Memory B cell (primary cell): ENCODE results near the gene HS3ST5.
"Not testable (repeated sequence)": the region's sequence is repeated elsewhere in the genome, so short reads cannot be mapped to it uniquely, and the experiment has no call there.

Source experiments
- ATAC-seq: fragments of 150-1000 bp; cut with Tn5 transposase; 2 replicates; pipeline ENCODE4 v1.10.0; 2021; ENCODE audit warnings: low read depth, mild to moderate bottlenecking, moderate library complexity
- DNase-seq, 2 donors: peaks; one replicate each; pipeline ENCODE4 v3.0.0; 2022; ENCODE audit warnings: low spot score in 2 of 2
- H3K27ac Mint-ChIP-seq: one replicate; pipeline ENCODE4 v1.8.0; 2022; ENCODE audit warnings: mild to moderate bottlenecking, moderate library complexity, mixed read lengths
- H3K27me3 Mint-ChIP-seq: one replicate; pipeline ENCODE4 v1.8.0; 2022; ENCODE audit warnings: mixed read lengths
- H3K36me3 Mint-ChIP-seq: one replicate; pipeline ENCODE4 v1.8.0; 2022; ENCODE audit warnings: mild to moderate bottlenecking, mixed read lengths
- H3K4me1 Mint-ChIP-seq: one replicate; pipeline ENCODE4 v1.8.0; 2022; ENCODE audit warnings: mixed read lengths
- H3K4me3 Mint-ChIP-seq: one replicate; pipeline ENCODE4 v1.8.0; 2022; ENCODE audit warnings: mild to moderate bottlenecking, moderate library complexity, mixed read lengths
- H3K9me3 Mint-ChIP-seq: one replicate; pipeline ENCODE4 v1.8.0; 2022; ENCODE audit warnings: mixed read lengths

Gene HS3ST5

DNA sequence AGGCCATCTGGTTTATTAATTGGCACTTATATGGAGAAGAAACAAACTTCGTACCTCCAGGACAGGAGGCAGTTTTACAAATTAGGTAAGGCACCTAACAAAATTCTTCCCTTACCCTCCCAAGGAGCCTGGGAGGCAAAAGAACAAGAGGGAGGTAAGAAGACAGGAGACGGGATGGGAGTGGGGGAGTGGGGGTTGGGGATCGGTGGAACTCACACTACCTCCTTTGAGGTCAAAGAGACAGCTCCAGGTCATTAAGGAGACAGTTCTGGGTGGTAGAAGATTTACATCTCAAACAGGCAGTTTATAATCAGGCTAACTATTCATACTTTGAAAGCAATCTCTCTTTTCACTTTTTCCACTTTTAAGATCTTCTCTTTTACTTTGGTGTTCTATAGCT lies 259.6 kb downstream of the HS3ST5 start:
- H3K4me1 Mint-ChIP-seq = no peaks in the 10 kb centered on the region

DNA sequence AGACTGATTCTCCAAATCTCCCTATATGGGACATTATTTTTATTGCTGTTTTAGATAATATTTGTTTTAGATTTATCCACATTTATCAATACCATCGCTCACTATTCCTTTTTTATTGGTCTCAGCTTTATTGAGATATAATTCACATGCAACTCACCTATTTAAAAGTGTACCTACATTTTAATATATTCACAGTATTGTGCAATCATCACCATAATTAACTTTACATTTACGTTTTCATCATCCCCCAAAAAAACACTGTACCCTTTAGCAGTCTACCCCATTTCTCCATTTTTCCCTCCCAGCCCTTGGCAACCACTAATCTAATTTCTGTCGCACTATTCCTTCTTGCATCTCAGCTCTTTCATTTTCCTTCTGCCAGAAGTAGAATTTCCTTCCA lies 261.1 kb downstream of the HS3ST5 start:
- H3K36me3 Mint-ChIP-seq = no peaks in the 10 kb centered on the region
- H3K4me1 Mint-ChIP-seq = no peaks in the 10 kb centered on the region
- peaks cover 1% of the 10 kb centered on the region for H3K9me3 Mint-ChIP-seq
- H3K4me3 Mint-ChIP-seq = no peak overlapping the region
- DNase-seq = no peak
- H3K27me3 Mint-ChIP-seq = peaks cover 4% of the 10 kb centered on the region
- ATAC-seq = no peak
- H3K27ac Mint-ChIP-seq = no peak overlapping the region

More for the DNA sequence above, 259.6 kb downstream of the HS3ST5 start:
- no peak overlapping the region for H3K4me3 Mint-ChIP-seq
- H3K9me3 Mint-ChIP-seq = peaks cover 1% of the 10 kb centered on the region
- H3K27ac Mint-ChIP-seq = no peak overlapping the region
- no peaks in the 10 kb centered on the region for H3K36me3 Mint-ChIP-seq
- peaks cover 4% of the 10 kb centered on the region for H3K27me3 Mint-ChIP-seq
- no peak for ATAC-seq
- DNase-seq = no peak

DNA sequence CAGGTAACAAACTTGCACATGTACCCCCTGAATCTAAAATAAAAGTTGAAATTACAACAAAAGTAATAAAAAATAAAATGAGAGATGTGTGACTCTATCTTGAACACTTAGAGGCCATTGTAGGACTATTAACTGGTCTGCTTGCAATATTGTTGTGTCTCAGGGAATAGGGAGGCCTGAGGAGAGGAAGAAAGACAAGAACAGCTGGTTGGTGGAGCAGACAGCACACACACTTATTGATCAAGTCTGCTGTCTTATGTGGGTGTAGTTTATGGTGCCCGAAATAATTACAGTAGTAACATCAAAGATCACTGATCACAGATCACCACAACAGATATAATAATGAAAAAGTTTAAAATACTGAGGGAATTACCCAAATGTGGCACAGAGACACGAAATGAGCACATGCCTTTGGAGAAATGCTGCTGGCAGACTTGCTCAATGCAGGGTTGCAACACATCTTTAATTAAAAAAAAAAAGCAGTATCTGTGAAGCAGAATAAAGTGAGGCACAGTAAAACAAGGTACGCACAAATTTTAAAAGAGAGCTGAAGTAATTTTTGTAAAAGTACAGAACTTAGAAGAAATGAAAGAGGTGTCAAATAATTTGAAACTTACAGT lies 261.8 kb downstream of the HS3ST5 start:
- Mint-ChIP-seq H3K27me3 (peaks cover 4% of the 10 kb centered on the region), H3K9me3 (peaks cover 1% of the 10 kb centered on the region), H3K36me3 (no peaks in the 10 kb centered on the region), H3K27ac (no peak overlapping the region), H3K4me1 (no peaks in the 10 kb centered on the region), H3K4me3 (no peak overlapping the region)
- DNase-seq = no peak
- ATAC-seq = no peak

DNA sequence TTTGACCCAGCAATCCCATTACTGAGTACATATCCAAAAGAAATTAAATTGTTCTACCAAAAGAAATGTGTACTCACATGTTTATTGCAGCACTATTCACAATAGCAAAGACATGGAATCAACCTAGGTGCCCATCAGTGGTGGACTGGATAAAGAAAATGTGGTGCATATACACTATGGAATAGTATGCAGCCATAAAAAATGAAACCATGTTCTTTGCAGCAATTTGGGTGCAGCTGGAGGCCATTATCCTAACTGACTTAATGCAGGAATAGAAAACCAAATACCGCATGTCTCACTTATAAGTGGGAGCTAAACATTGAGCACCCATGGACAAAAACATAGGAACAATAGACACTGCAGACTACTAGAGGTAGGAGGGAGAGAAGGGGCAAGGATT lies 262.4 kb downstream of the HS3ST5 start:
- H3K9me3 Mint-ChIP-seq, H3K36me3 Mint-ChIP-seq, H3K27me3 Mint-ChIP-seq, DNase-seq, ATAC-seq, H3K4me3 Mint-ChIP-seq, H3K27ac Mint-ChIP-seq, H3K4me1 Mint-ChIP-seq: not testable (repeated sequence)

DNA sequence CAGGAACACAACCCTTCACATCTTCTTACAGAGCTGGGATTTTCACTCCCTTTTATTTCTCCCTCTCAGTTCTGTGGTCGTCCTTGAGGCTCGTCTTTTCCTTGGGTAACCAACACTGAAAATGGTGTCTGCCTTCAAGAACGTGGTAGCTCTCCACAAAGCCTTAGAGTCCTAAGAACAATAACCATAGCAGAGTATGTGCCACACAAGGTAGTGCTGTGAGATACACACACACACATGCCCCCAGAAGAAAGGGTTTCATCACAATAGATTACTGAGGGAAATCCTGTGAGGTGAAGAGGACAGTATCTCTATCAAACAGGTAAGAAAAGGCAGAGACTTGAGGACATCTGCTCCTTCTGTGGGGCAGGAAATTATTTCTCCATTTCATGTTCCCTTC lies 267.0 kb downstream of the HS3ST5 start:
- Mint-ChIP-seq H3K36me3 (no peaks in the 10 kb centered on the region), H3K4me3 (no peak overlapping the region), H3K27me3 (peaks cover 3% of the 10 kb centered on the region), H3K27ac (no peak overlapping the region), H3K4me1 (no peaks in the 10 kb centered on the region), H3K9me3 (peaks cover 1% of the 10 kb centered on the region)
- ATAC-seq (no peak), DNase-seq (no peak)

DNA sequence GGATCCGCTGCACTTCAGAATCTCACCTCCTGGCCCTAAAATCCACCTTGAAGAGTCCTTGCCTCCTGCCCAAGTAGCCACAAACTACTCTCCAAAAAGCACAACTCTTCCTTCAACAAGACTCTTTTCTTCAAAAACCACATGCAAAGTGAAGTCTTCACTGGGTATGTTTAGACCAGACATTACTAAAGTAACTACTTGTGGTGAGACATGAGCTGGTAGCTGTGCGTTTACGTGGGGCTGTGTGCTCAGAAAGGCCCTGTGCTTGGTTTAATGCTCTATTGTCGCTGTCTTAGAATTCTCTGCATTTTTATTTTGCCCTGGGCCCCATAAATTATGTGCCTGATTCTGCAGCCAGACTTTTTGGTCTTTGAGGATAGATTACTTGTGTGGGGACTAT lies 267.5 kb downstream of the HS3ST5 start:
- peaks cover 1% of the 10 kb centered on the region for H3K27me3 Mint-ChIP-seq
- no peaks in the 10 kb centered on the region for H3K36me3 Mint-ChIP-seq
- no peaks in the 10 kb centered on the region for H3K9me3 Mint-ChIP-seq
- H3K4me1 Mint-ChIP-seq = no peaks in the 10 kb centered on the region
- DNase-seq = no peak
- ATAC-seq = no peak
- H3K4me3 Mint-ChIP-seq = no peak overlapping the region
- H3K27ac Mint-ChIP-seq = no peak overlapping the region

DNA sequence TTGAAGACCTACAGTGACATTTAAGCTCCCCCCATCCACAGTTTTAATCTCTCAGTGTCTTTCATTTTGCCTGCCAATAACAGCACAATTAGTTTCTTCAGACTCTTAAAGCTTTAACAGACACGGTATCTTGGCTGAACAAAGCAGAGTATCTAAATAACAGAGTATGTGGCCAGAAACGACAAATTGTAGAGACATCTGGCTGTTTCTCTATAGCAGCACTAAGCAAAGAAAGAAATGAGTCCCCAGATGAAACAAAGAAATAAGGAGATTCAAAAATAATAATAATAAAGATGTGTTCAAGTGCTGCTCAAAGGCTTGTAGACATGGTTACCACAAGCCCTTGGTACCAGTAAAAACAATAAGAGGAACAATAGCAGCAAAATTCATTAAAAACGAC lies 274.1 kb downstream of the HS3ST5 start:
- ATAC-seq = no peak
- no peaks in the 10 kb centered on the region for H3K36me3 Mint-ChIP-seq
- H3K27me3 Mint-ChIP-seq = peaks cover 9% of the 10 kb centered on the region
- no peak overlapping the region for H3K4me3 Mint-ChIP-seq
- no peak for DNase-seq
- H3K9me3 Mint-ChIP-seq = no peaks in the 10 kb centered on the region
- H3K4me1 Mint-ChIP-seq = peaks cover 3% of the 10 kb centered on the region
- H3K27ac Mint-ChIP-seq = no peak overlapping the region

DNA sequence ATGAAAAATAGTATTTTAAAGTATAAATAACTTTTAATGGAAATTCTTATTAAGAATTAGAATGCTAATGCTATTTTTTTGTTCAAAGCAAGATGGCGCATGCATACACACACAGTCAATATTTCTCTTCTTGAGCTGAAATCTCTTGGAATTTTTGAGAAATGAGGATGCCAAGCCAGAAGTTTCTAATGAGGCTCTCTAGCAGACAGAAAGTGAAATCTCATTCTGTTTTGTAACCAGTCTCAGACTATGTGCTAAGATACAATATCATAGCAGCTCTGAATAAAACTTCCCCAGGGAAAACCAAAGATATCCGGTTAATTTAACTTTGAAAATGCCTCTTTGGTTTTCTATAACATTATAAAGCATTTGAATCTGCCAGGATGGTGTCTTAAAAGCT lies 274.7 kb downstream of the HS3ST5 start:
- no peak for DNase-seq
- H3K4me3 Mint-ChIP-seq = no peak overlapping the region

DNA sequence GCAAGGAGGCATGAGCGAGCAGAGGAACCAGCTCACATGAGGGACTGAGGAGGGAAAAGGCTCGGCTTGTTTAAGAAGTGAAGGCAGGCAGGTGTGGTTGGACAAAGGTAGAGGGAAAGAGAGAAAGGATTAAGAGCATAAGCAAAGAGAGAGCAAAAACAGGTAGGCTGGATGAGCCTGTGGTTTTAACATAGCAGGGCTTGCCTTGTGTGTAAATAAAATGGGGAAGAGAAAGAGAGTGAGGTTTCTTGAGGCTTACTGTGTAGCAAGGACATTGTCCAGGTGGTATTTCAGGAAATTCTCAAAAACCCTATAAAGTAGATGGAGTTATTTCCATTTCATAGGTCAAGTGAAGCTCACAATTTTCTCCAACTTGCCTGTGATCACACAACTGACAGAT lies 278.0 kb downstream of the HS3ST5 start:
- Mint-ChIP-seq H3K4me1 (peaks cover 3% of the 10 kb centered on the region), H3K9me3 (no peaks in the 10 kb centered on the region), H3K4me3 (no peak overlapping the region), H3K36me3 (no peaks in the 10 kb centered on the region), H3K27me3 (peaks cover 8% of the 10 kb centered on the region), H3K27ac (no peak overlapping the region)
- DNase-seq = no peak
- no peak for ATAC-seq

More for the DNA sequence above, 274.7 kb downstream of the HS3ST5 start:
- Mint-ChIP-seq H3K4me1 (peaks cover 3% of the 10 kb centered on the region), H3K36me3 (no peaks in the 10 kb centered on the region), H3K27ac (no peak overlapping the region), H3K9me3 (no peaks in the 10 kb centered on the region), H3K27me3 (peaks cover 9% of the 10 kb centered on the region)
- ATAC-seq = no peak

DNA sequence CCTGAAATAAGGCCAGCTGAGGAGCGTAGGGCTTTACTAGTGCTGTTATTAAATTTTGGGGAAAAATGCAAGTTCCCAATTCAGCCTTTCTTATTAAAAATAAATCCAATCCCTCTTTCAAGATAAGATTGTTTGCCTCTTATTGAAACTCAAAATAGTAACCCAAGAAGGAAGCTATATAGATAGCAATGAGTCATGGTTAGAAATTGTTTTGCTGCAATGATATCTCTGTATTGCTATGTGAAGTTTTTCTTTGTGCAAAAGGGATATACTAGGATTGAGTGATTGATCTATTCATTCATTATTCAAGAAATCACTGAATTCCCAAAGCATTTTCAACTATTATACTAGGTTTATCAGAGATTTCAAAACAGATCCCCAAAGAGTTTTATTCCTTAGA lies 278.9 kb downstream of the HS3ST5 start:
- no peak overlapping the region for H3K4me3 Mint-ChIP-seq
- H3K4me1 Mint-ChIP-seq = peaks cover 3% of the 10 kb centered on the region
- no peak for DNase-seq
- ATAC-seq = no peak
- no peaks in the 10 kb centered on the region for H3K36me3 Mint-ChIP-seq
- no peak overlapping the region for H3K27ac Mint-ChIP-seq
- no peaks in the 10 kb centered on the region for H3K9me3 Mint-ChIP-seq
- H3K27me3 Mint-ChIP-seq = peaks cover 8% of the 10 kb centered on the region

DNA sequence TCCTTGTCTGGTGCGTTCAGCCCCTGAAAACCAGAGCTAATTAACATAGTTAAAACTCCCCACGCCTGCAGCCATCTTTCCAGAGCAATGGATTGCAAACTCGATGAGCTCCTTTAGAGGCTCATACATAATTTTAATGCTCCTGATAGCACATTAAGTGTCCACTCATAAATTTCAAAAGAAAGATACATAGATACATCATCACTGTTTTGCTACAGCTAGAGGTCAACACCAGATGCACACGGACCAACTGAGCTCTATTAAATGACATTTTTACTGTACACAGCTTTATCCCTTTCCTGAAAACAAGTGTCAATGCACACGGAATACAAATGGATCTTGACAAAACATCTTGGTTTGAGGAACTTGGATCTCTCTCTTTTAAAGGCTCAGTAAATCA lies 280.6 kb downstream of the HS3ST5 start:
- H3K27ac Mint-ChIP-seq = no peak overlapping the region
- H3K36me3 Mint-ChIP-seq = no peaks in the 10 kb centered on the region

DNA sequence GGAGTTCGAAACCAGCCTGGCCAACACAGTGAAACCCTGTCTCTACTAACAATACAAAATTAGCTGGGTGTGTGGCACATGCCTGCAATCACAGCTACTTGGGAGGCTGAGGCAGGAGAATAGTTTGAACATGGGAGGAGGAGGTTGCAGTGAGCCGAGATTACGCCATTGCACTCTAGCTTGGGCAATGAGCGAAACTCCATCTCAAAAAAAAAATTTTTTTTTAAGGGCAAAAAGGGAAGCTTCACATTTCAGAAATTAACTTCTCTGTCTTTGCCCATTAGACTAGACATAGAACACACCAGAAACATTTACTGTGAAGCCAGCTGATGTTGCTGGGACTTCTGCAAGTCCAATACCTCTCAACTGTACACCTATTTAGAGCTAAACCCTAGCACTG lies 281.1 kb downstream of the HS3ST5 start:
- ATAC-seq = no peak
- no peak for DNase-seq
- no peak overlapping the region for H3K27ac Mint-ChIP-seq
- H3K4me3 Mint-ChIP-seq = no peak overlapping the region
- no peaks in the 10 kb centered on the region for H3K9me3 Mint-ChIP-seq
- H3K27me3 Mint-ChIP-seq = peaks cover 5% of the 10 kb centered on the region
- peaks cover 3% of the 10 kb centered on the region for H3K4me1 Mint-ChIP-seq
- H3K36me3 Mint-ChIP-seq = no peaks in the 10 kb centered on the region

More for the DNA sequence above, 280.6 kb downstream of the HS3ST5 start:
- Mint-ChIP-seq H3K27me3 (peaks cover 8% of the 10 kb centered on the region), H3K9me3 (no peaks in the 10 kb centered on the region), H3K4me3 (no peak overlapping the region), H3K4me1 (peaks cover 3% of the 10 kb centered on the region)
- DNase-seq (no peak), ATAC-seq (no peak)

DNA sequence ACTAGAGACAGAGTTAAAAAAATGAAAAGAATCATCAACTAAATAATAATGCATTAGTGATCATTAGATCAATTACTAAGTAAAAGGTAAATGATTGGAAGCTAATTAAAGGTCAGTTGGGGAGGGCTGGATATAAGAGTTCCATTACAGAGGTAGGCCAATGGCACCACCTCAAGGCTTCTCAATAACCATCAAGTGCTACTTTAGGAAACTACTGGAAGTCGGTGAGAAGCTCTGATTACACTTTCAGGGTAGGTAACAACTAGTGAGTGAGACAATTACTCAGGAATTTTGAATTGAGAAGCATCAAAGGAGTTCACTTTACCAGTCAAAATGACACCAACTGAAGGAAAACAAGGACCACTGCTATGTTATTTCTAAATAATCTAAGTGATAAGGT lies 281.7 kb downstream of the HS3ST5 start:
- H3K4me1 Mint-ChIP-seq = peaks cover 3% of the 10 kb centered on the region
- H3K36me3 Mint-ChIP-seq = no peaks in the 10 kb centered on the region
- H3K4me3 Mint-ChIP-seq = no peak overlapping the region
- DNase-seq = no peak
- H3K27me3 Mint-ChIP-seq = peaks cover 3% of the 10 kb centered on the region
- ATAC-seq = no peak
- H3K27ac Mint-ChIP-seq = no peak overlapping the region
- no peaks in the 10 kb centered on the region for H3K9me3 Mint-ChIP-seq

DNA sequence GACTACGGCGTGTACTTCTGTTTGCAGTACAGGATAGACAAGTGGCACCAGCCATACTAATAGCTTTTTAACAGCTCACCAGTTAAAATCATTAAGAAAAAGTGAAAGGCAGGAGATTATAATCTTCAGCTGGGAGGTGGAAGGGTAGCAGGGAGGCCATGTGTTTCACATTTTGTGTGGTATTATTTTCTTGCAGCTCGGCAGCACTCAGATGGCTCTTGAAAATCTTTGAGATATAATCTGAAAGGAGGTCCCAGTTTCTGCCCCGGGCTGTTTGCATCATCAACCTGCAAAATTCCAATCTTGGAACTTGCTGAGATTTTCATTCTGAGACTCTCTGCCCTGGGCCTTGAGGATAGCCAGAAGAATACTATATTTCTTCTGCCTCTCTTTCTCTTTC lies 284.4 kb downstream of the HS3ST5 start:
- Mint-ChIP-seq H3K27me3 (no peaks in the 10 kb centered on the region), H3K4me3 (no peak overlapping the region), H3K4me1 (no peaks in the 10 kb centered on the region), H3K9me3 (no peaks in the 10 kb centered on the region), H3K36me3 (no peaks in the 10 kb centered on the region), H3K27ac (no peak overlapping the region)
- ATAC-seq (no peak), DNase-seq (no peak)

DNA sequence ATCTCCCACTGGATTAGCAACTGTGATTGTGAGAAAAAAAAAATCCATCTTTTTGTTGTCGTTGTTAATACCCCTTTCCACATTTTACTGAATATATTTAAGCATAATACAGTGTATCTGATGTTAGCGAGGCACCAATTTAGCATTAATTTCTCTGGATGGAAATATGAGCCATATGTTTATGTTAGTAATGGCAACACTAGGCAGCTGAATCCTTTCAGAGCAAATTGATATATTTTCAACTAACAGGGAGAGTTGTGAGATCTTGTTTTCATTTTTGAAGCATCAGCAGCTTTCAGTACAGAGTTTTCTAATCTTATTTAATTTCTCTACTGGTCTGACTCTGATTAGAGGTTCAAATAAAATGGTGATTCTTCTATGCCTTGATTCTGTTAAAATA lies 287.1 kb downstream of the HS3ST5 start:
- no peak overlapping the region for H3K27ac Mint-ChIP-seq
- ATAC-seq (no peak), DNase-seq (no peak)
- H3K4me3 Mint-ChIP-seq = no peak overlapping the region
- no peaks in the 10 kb centered on the region for H3K36me3 Mint-ChIP-seq
- no peaks in the 10 kb centered on the region for H3K4me1 Mint-ChIP-seq
- H3K9me3 Mint-ChIP-seq = no peaks in the 10 kb centered on the region
- H3K27me3 Mint-ChIP-seq = no peaks in the 10 kb centered on the region
